GM20000 (cell line): ENCODE data around the gene SLC35A3.

Source experiments
- DNase-seq: peaks from one replicate; pipeline ENCODE4 v3.0.0; 2012; ENCODE audit warnings: low spot score
- CTCF ChIP-seq: IDR thresholded peaks from 2 replicates; pipeline ENCODE4 v1.5.1; 2012; ENCODE audit warnings: mild to moderate bottlenecking, control low read depth; ENCODE audit errors: extremely low read depth, missing control alignments

Gene SLC35A3

DNA sequence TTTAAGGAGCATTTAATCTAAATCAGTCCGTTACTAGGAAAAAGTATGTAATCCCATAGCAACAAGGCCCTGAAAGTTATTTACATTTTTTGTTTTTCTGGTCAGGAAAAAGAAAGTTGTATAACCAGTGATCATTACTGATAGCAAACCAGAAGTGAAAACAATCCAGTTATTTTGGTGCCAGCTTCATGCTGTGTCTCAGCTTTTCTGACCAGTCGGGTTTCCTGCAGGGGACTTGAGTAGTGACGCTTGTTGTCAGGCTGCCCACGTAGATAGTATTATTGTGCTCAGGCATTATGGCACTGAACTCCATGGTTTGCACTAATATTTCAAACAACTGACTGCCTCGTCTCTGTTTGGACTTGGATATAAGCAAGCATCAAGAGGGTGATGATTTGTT lies 107.7 kb downstream of the SLC35A3 start:
- TF ChIP-seq CTCF = no peak
- peak; percentile 41 for DNase-seq

DNA sequence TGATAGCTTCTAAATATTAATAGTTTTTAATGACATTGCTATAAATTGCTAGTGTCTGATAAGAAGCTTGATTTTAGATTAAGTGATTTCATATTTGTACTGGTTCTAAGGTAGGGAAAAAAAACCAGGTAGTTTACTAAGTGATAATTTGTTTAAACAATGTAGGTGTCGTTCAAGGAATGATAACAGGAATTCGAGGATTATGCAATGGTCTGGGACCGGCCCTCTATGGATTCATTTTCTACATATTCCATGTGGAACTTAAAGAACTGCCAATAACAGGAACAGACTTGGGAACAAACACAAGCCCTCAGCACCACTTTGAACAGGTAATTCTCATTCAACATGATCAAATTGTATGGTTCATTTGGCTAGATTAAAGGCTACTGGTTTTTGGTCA lies 110.5 kb downstream of the SLC35A3 start:
- TF ChIP-seq CTCF = no peak
- DNase-seq = no peak
